Mucosa of rectum (tissue), 2 donors: ENCODE measurements around the gene RAP1A.

Experiments
- H3K27ac ChIP-seq, 2 donors: one replicate each; pipeline ENCODE4 v1.7.0; 2013; ENCODE audit warnings: inconsistent platforms in 2 of 2, low read depth in 2 of 2, low read length in 2 of 2
- H3K27me3 ChIP-seq, 2 donors: one replicate each; pipeline ENCODE4 v1.7.0; 2013; ENCODE audit warnings: low read length in 2 of 2; ENCODE audit not compliant: control insufficient read depth in 2 of 2, insufficient read depth in 2 of 2
- H3K36me3 ChIP-seq, 2 donors: one replicate each; pipeline ENCODE4 v1.7.0; 2013; ENCODE audit warnings: low read length in 2 of 2; ENCODE audit not compliant: control insufficient read depth in 2 of 2, insufficient read depth in 2 of 2
- H3K4me1 ChIP-seq, 2 donors: one replicate each; pipeline ENCODE4 v1.7.0; 2013; ENCODE audit warnings: low read length in 2 of 2, mild to moderate bottlenecking in 1 of 2; ENCODE audit not compliant: control insufficient read depth in 2 of 2, insufficient read depth in 2 of 2
- H3K4me3 ChIP-seq, 2 donors: one replicate each; pipeline ENCODE4 v1.7.0; 2013; ENCODE audit warnings: low read length in 2 of 2
- H3K9ac ChIP-seq, 2 donors: one replicate each; pipeline ENCODE4 v1.7.0; 2013; ENCODE audit warnings: low read length in 2 of 2, low read depth in 1 of 2, mild to moderate bottlenecking in 1 of 2
- H3K9me3 ChIP-seq, 2 donors: one replicate each; pipeline ENCODE4 v1.7.0; 2013; ENCODE audit warnings: low read length in 2 of 2; ENCODE audit not compliant: control insufficient read depth in 2 of 2
- donor health status: healthy.
- donor health status: Normal muscosa, but diverticular disease.

Gene RAP1A

DNA sequence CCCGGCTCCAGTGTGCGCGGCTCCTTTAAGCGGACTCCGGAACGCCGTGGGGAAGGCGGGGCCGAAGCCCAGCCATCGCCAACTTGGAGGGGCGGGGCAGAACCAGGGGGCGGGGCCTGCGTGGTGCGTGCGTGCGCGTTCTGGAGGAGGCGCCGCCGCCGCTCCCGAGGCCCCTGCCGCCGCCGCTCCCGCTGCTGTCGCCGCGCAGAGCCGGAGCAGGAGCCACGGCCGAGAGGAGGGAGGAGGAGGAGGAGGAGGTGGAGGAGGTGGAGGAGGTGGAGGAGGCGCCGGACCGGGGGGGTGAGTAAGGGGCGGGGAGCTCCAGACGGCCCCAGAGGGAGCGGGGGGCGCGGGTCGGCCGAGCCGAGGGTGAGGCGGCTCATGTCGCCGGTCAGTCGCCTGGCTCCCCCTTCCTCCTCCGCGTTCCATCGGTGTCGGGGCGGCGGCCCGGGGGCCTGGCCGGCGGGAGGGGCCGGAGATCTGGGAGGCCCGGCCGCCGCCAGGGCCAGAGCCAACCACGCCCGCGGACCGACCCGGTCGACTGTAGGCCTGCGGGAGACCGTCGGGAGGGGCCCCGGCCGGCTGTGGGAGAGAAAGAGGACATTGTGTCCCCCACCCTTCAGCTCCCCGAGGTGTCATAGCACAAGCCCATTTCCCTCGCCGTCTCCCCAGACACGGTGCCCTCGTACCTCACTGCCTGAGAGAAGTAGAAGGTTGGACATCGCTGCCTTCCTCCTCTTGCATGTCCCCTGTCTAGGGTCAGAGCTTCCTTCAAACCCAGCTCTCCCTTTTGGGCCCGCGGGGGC is at the start of gene RAP1A:
TSS of gene RAP1A (plus strand) at position 155 of the 806 bp plus-strand sequence. CDS start 71,572 bp downstream, outside the sequence.
- Histone ChIP-seq H3K27me3 (no peaks in the 10 kb centered on the region), H3K9ac (peak within 1 kb of the TSS; percentile 76 to 84), H3K9me3 (no peaks in the 10 kb centered on the region), H3K27ac (peak within 1 kb of the TSS; percentile 95 to 96), H3K36me3 (no peaks in the 10 kb centered on the region), H3K4me1 (peaks cover 23 to 25% of the 10 kb centered on the region in 2 donors), H3K4me3 (peak within 1 kb of the TSS; percentile 91 to 95)

DNA sequence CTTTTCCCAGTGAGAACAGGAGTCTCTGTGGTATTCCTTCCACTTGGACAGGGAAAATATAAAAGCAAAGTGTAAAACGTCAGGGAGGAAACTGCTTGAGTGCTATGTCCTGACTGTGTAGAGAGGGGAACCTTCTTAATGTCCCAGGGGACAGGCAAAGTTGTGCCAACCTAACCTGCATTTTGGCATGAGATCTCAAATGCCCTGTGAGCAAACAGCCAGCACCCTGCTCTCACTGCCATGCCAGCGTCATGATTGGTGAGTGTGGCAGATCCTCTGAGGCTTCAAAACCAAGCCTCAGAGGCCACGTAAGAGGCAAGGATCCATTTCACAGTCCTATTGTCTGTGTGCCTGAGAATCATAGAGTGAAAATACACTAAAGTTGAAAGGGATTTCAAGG is 49.7 kb upstream of the RAP1A start:
- Histone ChIP-seq H3K36me3 (no peaks in the 10 kb centered on the region), H3K4me1 (peaks cover 0 to 5% of the 10 kb centered on the region in 2 donors), H3K9me3 (no peaks in the 10 kb centered on the region), H3K27me3 (no peaks in the 10 kb centered on the region), H3K9ac (no peak overlapping the region), H3K27ac (no peak overlapping the region), H3K4me3 (no peak overlapping the region)

DNA sequence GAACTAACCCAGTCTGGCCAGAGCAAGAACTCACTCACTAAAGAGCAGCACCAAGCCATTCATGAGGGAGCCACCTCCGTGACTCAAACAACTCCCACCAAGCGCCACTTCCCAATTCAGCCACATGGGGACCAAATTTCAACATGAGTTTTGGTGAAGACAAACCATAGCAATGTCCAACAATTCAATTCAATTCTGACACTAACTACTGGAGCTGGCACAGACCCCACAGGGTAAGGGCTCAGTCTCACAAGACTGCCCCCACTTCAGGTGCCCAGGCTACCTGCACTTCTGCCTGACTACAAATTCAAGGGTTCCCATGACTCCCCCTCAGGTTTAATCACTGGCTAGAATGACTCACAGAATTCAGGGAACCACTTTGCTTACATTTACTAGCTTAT is 48.8 kb upstream of the RAP1A start:
- H3K9me3 ChIP-seq = no peaks in the 10 kb centered on the region
- no peaks in the 10 kb centered on the region for H3K36me3 ChIP-seq
- H3K27ac ChIP-seq = no peak overlapping the region
- H3K9ac ChIP-seq = no peak overlapping the region
- peaks cover 0 to 5% of the 10 kb centered on the region in 2 donors for H3K4me1 ChIP-seq
- no peaks in the 10 kb centered on the region for H3K27me3 ChIP-seq
- no peak overlapping the region for H3K4me3 ChIP-seq

DNA sequence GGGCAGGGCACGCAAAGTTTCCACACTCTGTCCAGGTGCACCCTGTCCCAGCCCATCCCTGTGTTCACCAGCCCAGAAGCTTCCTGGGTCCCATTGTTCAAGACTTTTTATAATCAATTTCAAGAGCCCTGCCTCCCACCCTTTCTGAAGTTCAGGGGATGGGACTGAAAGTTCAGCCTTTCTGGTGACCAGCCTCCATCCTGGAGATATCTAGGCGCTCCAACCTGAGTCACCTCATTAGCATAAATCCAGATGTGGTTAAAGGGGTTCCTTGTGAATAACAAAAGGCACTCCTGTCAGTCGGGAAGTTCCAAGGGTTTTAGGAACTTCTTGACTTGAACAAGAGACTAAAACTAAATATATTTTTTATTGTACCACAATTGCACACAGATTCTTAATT is 48.4 kb upstream of the RAP1A start:
- Histone ChIP-seq H3K4me3 (no peak overlapping the region), H3K27me3 (no peaks in the 10 kb centered on the region), H3K9ac (no peak overlapping the region), H3K36me3 (no peaks in the 10 kb centered on the region), H3K9me3 (no peaks in the 10 kb centered on the region), H3K27ac (no peak overlapping the region), H3K4me1 (peaks cover 0 to under 1% of the 10 kb centered on the region in 2 donors)

DNA sequence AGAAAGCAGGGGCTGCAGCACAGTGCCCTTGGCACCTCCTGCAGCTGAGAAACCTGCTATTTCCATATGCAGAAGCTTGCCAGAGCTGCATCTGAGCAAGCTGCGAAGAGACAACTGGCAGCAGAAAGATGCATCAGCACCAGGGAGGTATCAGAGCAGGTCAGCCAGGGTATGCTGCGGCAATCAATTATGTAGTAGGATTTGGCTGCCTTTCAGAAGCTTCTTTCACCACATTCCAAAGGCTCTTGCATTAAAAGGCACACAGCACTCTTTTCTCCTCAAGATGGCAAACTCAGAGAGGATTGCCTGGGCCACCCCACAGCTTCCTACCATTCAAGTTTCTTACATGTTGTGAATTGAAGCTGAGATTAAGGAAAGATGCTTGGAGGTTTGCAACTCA is 47.6 kb upstream of the RAP1A start:
- Histone ChIP-seq H3K4me3 (no peak overlapping the region), H3K27me3 (no peaks in the 10 kb centered on the region), H3K36me3 (no peaks in the 10 kb centered on the region), H3K27ac (no peak overlapping the region), H3K4me1 (peaks cover 0 to 6% of the 10 kb centered on the region in 2 donors), H3K9ac (no peak overlapping the region), H3K9me3 (no peaks in the 10 kb centered on the region)

DNA sequence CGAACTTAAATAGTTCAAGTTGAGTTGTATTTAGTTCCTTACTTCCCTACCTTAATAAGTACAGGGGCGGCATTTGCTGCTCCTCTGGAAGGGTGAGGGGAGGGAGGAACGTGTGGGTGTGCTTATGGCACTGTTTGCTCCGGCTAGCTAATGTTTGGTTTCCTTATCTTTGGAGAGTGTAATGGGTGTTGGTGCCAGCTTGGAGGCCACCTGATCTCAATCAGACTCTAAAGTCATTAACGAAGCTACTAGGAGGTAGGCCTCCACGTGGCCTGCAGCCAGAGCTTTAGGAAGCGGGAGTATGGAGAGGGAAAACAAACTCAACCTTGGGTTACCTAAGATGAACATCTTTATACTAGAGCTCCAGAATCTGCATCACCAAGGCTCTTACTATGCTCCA is 43.0 kb upstream of the RAP1A start:
- H3K9me3 ChIP-seq = no peaks in the 10 kb centered on the region
- H3K36me3 ChIP-seq = no peaks in the 10 kb centered on the region
- peak overlapping the region in 1 of 2 donors; percentile 66 for H3K27ac ChIP-seq
- no peak overlapping the region for H3K4me3 ChIP-seq
- peaks cover 0 to 7% of the 10 kb centered on the region in 2 donors for H3K4me1 ChIP-seq
- H3K27me3 ChIP-seq = no peaks in the 10 kb centered on the region
- peak overlapping the region in 1 of 2 donors; percentile 40 for H3K9ac ChIP-seq

DNA sequence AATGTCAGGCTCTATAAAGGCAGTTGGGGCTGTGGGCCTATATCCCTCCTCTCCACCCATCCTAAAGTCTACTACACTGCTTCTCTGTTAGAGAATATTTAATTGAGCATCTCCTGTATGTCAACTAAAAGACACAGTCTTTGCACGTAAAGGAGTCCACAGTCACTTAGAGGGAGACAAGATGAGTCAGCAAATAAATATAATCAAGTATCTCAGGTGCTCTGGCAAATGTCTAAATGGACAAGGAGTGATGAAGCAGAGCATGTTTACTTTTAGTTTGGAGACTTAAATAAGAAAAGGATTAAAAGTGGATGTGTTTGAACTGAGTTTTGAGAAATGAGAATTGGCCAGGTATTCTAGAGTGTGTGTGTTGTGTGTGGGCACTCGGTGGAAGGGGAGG is 41.8 kb upstream of the RAP1A start:
- H3K27me3 ChIP-seq = no peaks in the 10 kb centered on the region
- no peak overlapping the region for H3K9ac ChIP-seq
- H3K4me3 ChIP-seq = no peak overlapping the region
- no peaks in the 10 kb centered on the region for H3K36me3 ChIP-seq
- H3K27ac ChIP-seq = no peak overlapping the region
- H3K4me1 ChIP-seq = peaks cover 2 to 9% of the 10 kb centered on the region in 2 donors
- no peaks in the 10 kb centered on the region for H3K9me3 ChIP-seq

DNA sequence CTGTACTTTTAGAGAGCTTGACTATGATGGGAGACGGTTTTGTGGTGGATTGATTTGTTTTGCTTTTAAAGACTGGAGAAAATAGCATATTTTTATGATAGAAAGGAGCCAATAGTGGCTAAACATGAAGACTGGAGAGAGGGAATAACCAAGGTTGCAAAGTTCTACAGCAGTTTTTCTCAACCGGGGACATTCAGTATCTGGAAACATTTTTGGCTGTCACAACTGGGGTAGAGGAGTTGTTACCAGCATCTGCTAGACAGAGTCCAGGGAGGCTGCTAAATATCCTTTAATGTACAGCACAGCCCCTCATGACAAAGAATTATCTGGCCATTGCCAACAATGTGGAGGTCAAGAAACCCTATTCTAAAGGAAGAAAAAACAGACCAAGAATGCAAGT is 38.4 kb upstream of the RAP1A start:
- peaks cover 2 to 10% of the 10 kb centered on the region in 2 donors for H3K4me1 ChIP-seq
- H3K27me3 ChIP-seq = no peaks in the 10 kb centered on the region
- H3K9ac ChIP-seq = no peak overlapping the region
- H3K9me3 ChIP-seq = no peaks in the 10 kb centered on the region
- H3K4me3 ChIP-seq = no peak overlapping the region
- no peak overlapping the region for H3K27ac ChIP-seq
- H3K36me3 ChIP-seq = no peaks in the 10 kb centered on the region

DNA sequence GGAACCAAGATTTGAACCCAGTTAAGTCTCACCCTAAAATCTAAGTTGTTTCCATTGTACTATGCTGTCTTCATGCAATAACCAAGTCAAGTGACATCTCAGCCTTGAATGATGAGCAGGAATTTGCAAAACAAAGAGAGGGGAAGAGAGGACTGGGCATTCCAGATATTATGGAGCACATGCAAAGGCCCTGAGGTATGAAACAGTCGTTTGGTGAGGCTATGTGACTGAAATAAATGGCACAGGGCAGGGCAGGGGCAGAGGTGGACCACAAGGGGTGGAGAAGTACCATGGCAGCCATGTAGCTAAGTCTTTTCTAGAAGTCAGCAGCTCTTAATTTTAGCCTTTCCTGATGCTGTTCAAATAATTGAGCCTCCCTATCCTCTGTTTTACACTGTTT is 37.6 kb upstream of the RAP1A start:
- no peaks in the 10 kb centered on the region for H3K9me3 ChIP-seq
- no peak overlapping the region for H3K27ac ChIP-seq
- H3K36me3 ChIP-seq = no peaks in the 10 kb centered on the region
- H3K4me3 ChIP-seq = no peak overlapping the region
- no peaks in the 10 kb centered on the region for H3K27me3 ChIP-seq
- H3K4me1 ChIP-seq = peaks cover 2 to 3% of the 10 kb centered on the region in 2 donors
- no peak overlapping the region for H3K9ac ChIP-seq

DNA sequence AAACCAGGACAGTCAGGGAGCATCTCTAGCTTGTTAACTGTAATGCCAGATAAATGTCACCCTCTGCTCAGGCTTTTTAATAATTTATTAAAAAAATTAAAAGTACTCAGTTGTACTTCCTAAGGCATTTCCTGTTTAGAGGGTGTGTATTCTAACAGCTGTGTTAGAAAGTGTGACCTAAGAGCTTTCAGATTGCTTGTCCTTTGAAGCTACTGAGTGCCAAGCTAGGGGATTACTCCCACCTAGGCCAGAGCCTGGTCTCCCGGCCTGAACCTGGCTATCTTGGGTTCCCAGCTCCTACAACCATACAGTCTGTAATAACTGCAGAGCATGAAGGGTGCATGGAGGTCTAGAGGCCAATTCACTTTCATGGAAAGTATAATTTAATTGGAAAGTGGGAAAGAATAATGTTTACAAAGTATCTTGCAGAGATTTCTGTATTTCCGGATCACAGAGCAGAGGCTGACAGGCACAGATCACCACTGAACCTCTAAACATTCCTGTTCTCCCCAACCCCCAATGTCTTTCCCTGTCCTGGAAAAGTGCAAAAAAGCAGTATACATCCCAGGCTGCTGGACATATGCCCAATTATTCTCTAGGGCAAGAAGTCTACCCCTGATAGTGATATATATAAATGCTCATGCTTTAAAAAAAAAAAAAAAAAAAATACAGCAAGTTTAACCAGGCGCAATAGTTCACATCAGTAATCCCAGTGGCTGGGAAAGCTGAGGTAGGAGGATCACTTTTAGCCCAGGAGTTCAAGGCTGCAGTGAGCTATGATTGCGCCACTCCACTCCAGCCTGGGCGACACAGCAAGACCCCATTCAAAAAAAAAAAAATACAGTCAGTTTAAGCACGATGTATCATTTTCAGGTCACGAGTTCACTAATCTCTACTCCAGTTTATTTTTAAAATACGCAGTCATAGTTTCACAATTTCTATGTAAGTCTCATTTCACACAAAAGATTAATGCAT is 36.7 kb upstream of the RAP1A start:
- Histone ChIP-seq H3K27me3 (no peaks in the 10 kb centered on the region), H3K36me3 (no peaks in the 10 kb centered on the region), H3K4me3 (no peak overlapping the region), H3K9ac (no peak overlapping the region), H3K4me1 (peaks cover 2 to 3% of the 10 kb centered on the region in 2 donors), H3K27ac (no peak overlapping the region), H3K9me3 (no peaks in the 10 kb centered on the region)
